ENCODE results near the gene BCAS3.
"Not testable (repeated sequence)": the region's sequence is repeated elsewhere in the genome, so short reads cannot be mapped to it uniquely, and the experiment has no call there.

The BCAS3 gene

GRCh38 chr17:60748204-60748603 lies 70.6 kb downstream of the BCAS3 start:
- DNase-seq = no peak

GRCh38 chr17:60749050-60749449 lies 71.4 kb downstream of the BCAS3 start:
- no peak for DNase-seq

DNA sequence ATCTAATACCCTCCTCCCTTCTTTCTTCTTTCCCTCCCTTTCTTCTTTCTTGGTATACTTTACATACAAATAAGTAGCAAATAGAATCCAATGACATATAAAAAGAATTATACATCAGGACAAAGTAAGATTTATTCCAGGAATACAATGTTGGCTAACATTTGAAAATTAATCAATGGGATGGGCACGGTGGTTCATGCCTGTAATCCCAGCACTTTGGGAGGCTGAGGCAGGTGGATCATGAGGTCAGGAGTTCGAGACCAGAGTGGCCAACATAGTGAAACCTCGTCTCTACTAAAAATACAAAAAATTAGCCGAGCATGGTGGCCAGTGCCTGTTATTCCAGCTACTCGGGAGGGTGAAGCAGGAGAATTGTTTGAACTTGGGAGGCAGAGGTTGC lies 72.1 kb downstream of the BCAS3 start:
- DNase-seq = no peak

- no peak for DNase-seq
These were observed 73.0 kb downstream of the BCAS3 start for GRCh38 chr17:60750640-60751039.

DNA sequence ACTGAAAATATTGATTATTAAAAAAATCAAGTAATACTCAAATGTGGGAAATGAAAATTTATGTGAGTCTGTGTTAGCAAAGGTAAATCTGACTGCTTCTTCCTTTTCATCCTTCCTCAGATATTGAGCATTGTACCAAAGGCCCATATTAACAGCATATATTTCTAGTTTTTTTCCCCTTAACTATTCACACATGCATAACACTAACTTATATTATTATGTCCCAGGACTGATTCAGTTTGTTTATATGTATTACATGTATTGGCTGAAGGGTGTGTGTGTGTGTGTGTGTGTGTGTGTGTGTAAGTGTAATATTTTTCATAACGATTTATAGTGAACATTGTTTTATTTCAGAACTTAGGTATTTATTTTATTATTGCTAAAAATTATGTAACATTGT lies 74.2 kb downstream of the BCAS3 start:
- no peak for DNase-seq

GRCh38 chr17:60752873-60753577 lies 75.4 kb downstream of the BCAS3 start:
- DNase-seq = no peak

DNA sequence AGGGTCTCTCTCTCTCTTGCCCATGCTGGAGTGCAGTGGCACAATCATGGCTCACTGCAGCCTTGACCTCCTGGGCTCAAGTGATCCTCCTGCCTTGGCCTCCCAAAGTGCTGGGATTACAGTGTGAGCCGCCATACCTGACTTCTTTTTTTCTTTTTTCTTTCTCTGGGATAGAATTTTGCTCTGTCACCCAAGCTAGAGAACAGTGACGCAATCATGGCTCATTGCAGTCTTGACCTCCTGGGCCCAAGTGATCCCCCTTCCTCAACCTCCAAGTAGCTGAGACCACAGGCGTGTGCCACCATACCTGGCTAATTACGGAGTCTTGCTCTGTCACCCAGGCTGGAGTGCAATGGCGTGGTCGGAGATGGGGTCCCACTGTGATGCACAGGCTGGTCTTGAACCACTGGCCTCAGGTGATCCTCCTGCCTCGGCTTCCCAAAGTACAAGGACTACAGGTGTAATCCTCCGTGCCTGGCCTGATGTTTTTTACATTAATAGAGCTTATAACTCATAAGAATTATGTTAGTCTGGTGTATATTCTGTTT lies 76.5 kb downstream of the BCAS3 start:
- DNase-seq = no peak

- not testable (repeated sequence) for DNase-seq
These were observed 79.1 kb downstream of the BCAS3 start for GRCh38 chr17:60756798-60757197.

DNA sequence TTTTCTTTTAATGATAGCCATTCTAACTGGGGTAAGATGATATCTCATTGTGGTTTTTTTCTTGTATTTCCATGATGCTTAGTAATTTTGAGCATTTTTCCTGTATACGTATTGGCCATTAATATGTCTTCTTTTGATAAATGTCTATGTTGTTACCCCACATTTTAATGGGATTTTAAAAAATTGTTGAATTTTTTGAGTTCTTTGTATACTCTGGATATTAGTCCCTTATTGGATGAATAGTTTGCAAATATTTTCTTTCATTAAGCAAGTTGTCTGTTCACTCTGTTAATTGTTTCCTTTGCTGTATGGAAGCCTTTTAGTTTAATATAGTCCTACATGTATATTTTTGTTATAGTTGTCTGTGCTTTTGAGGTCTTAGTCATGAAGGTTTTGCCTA lies 79.8 kb downstream of the BCAS3 start:
- DNase-seq = no peak

- DNase-seq = no peak
These were observed 82.1 kb downstream of the BCAS3 start for GRCh38 chr17:60759756-60760155.

DNA sequence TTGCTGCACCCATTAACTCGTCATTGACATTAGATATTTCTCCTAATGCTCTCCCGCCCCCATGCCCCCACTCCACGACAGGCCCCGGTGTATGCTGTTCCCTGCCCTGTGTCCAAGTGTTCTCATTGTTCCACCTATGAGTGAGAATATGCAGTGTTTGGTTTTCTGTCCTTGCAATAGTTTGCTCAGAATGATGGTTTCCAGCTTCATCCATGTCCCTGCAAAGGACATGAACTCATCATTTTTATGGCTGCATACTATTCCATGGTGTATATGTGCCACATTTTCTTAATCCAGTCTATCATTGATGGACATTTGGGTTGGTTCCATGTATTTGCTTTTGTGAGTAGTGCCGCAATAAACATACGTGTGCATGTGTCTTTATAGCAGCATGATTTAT lies 83.7 kb downstream of the BCAS3 start:
- DNase-seq = not testable (repeated sequence)

GRCh38 chr17:60766778-60767190 lies 89.1 kb downstream of the BCAS3 start:
- DNase-seq = no peak

GRCh38 chr17:60767744-60768308 lies 90.2 kb downstream of the BCAS3 start:
- no peak for DNase-seq

GRCh38 chr17:60769327-60769726 lies 91.7 kb downstream of the BCAS3 start:
- DNase-seq = no peak

GRCh38 chr17:60770946-60771422 lies 93.3 kb downstream of the BCAS3 start:
- DNase-seq = no peak

DNA sequence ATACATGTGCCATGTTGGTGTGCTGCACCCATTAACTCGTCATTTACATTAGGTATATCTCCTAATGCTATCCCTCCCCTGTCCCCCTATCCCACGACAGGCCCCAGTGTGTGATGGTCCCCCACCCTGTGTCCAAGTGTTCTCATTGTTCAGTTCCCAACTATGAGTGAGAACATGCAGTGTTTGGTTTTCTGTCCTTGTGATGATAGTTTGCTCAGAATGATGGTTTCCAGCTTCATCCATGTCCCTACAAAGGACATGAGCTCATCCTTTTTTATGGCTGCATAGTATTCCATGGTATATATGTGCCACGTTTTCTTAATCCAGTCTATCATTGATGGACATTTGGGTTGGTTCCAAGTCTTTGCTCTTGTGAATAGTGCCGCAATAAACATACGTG lies 94.0 kb downstream of the BCAS3 start:
- not testable (repeated sequence) for DNase-seq

DNA sequence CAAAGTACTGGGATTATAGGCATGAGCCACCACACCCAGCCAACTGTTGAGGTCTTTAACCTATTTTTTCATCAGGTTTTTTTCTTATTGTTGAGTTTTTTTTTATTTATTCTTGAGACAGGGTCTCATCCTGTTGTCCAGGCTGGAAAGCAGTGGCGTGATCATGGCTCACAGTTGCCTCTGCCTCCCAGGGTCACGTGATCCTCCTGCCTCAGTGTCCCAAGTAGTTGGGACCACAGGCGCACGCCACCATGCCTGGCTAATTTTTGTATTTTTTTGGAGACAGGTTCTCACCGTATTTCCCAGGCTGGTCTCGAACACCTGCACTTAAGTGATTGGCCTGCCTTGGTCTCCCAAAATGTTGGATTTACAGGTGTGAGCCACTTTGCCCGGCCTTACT lies 95.9 kb downstream of the BCAS3 start:
- no peak for DNase-seq

DNA sequence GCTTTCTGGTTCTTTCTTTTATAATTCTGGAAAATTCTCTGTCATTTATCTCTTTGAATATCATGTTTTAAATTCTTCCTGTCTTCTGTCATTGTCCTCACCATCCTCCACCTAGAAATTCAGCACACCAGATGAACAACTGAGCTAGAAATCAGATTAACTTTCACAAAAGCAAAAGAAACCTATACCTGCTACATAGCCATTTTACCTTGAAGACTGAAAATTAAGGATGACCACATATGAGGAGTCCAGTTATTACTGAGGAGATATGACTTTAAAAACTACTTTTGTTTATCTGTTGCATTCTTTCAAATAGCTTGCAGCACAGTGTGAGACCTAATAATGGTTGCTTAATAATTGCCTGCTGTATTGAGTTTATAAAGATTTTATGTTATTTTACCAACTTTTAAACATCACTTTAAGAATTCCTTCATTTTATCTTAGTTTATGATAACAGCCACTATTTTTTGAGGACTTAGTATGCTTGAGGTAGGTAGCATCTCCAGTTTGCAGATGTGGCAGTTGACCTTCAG lies 104.3 kb downstream of the BCAS3 start:
- no peak for DNase-seq

DNA sequence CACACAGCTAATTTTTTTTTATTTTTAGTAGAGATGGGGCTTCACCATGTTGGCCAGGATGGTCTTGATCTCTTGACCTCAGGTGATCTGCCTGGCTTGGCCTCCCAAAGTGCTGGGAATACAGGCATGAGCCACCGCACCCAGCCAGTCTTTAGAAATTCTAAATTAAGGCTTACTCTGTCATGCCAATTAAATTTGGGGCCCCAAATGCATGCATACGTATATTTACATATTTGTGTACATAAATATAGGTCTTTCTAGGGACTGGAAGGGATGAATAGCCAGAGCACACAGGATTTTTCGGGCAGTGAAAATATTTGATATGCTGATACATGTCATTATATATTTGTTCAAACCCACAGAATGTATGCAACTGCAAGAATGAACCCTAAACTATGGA lies 105.1 kb downstream of the BCAS3 start:
- DNase-seq = no peak

DNA sequence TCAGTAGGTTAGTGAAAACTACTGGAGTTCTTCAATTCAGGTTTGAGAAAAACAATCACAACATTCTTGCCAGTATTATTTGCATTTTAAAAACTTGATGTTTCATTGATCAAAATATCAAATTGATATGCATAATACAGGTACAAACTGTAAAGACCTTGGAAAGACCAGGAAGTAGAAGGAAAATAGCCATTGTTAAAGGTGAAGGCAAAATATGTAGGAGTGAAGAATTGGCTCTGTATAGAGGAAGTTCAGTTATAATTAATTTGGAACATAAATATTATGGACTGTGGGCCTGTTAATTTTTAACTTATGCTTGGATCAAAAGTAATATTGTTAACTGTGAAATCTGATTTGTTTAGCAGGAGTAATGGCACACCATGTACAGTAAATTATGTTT lies 112.6 kb downstream of the BCAS3 start:
- no peak for DNase-seq

DNA sequence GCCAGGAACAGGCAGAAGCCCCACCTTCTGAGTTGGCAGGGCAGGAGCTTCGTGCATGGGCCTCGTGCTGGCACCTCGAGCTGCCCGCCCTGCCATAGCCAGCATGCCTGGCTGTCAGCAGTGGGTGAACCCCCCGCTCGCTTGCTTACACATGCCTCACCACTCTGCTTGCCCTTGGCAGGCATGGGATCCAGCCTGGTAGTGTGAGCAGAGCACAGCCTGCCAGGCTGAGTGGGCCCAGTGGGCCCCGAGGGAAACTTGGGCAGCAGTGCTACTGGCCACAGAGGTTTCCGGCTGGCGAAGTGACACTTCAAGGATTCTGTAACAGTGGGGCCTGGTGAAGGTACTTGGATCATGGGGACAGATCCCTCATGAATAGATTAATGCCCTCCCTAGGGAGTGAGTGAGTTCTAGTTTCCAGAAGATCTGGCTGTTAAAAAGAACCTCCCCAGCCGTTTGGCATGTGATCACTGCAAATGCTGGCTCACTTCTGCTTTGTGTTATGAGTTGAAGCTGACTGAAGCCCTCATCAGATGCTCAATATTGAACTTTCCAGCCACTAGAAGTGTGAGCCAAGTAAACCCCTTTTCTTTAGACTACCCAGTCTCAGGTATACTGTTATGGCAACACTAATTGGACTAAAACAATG lies 114.7 kb downstream of the BCAS3 start:
- no peak for DNase-seq

DNA sequence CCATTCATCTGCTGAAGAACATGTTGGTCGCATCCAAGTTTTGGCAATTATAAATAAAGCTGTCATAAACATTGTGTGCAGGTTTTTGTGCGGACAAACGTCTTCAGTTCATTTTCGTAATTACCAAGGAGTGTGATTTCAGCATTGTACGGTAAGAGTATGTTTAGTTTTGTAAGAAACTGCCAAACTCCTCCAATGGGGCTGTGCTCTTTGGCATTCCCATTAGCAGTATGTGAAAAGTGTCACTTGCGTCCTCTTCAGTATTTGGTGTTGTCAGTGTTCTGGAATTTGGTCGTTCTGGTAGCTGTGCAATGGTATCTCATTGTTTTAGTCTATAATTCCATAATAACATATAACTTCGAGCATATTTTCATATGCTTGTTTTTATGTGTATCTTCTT lies 120.9 kb downstream of the BCAS3 start:
- no peak for DNase-seq

- no peak for DNase-seq
These were observed 124.7 kb downstream of the BCAS3 start for GRCh38 chr17:60802377-60802776.

- DNase-seq = no peak
These were observed 125.4 kb downstream of the BCAS3 start for GRCh38 chr17:60803059-60803458.
